ENCODE measurements around the gene TSHZ1. TPM values are rescaled to one million over a fixed set of nuclear protein-coding genes. Genes with fewer than 3 reads are reported as not detected.

Gene TSHZ1
- total and polyA plus RNA-seq, 2 of the 8 experiments (the other 6 are each of a cell fraction or from before 2014, with no cell fraction given): 0.03 to 0.32 TPM

DNA sequence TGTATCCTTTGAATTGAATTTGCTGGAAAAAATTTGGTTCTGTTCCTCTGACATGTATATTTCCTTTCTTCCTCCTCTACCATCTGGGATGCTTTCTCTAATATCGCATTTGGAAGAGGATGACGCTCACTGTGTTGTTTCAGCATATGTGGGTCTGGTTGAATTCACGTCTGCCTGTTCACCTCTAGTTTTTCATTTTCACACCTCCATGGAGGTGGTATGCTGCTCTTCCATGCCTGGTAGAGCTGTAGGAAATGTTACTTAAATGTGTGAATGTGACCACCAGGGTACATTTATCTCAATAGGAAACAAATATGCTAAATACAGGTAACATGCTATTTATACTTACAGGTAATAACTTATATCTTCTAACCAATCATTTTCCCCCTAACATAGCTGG, 44.5 kb downstream of the TSHZ1 start:
- H3K79me2 ChIP-seq (ENCODE audit: control insufficient read depth in 1 of 2, insufficient read depth in 2 of 2, low read length in 2 of 2): no peaks in the 10 kb centered on the region
- H3K27ac ChIP-seq (ENCODE audit: low read depth, low read length): no peak overlapping the region
- H2BK5ac ChIP-seq (ENCODE audit: low read depth, low read length): no peak overlapping the region
- H2AFZ ChIP-seq (ENCODE audit: low read length): no peak overlapping the region
- no peak overlapping the region for H4K5ac ChIP-seq (ENCODE audit: insufficient read length, low read depth, low read length)
- H3K36me3 ChIP-seq (ENCODE audit: control insufficient read depth in 2 of 4, insufficient read depth in 4 of 4, low read length in 3 of 4): no peaks in the 10 kb centered on the region
- H3K18ac ChIP-seq (ENCODE audit: extremely low read depth, low read length): no peak overlapping the region
- no peak overlapping the region for H4K91ac ChIP-seq (replicated peaks; ENCODE audit: insufficient read length, low read length)
- no peak overlapping the region for H2AK5ac ChIP-seq (ENCODE audit: low read depth, low read length)
- H3K23ac ChIP-seq (ENCODE audit: insufficient read length): no peak overlapping the region
- H3K9ac ChIP-seq (replicated peaks in 1 of 4; ENCODE audit: extremely low read depth in 1 of 4, low read depth in 3 of 4, low read length in 3 of 4): no peak overlapping the region
- no peak overlapping the region for H3K4me3 ChIP-seq (ENCODE audit: extremely low read depth in 1 of 4, insufficient read depth in 2 of 4, low read depth in 3 of 4, low read length in 4 of 4)
- H2BK20ac ChIP-seq (ENCODE audit: low read length): no peak overlapping the region
- no peaks in the 10 kb centered on the region for H4K20me1 ChIP-seq (replicated peaks in 1 of 2; ENCODE audit: control insufficient read depth in 1 of 2, insufficient read depth in 2 of 2, low read length in 2 of 2)
- no peak for TF ChIP-seq SRF (IDR thresholded peaks at IDR 0.05; ENCODE audit: low read depth, low read length)
- no peak for TF ChIP-seq KDM5A (IDR thresholded peaks at IDR 0.05; ENCODE audit: low read length)
- TF ChIP-seq CREB1 (IDR thresholded peaks at IDR 0.05): no peak
- no peak for TF ChIP-seq GTF2F1 (IDR thresholded peaks at IDR 0.05; ENCODE audit: borderline replicate concordance, low read depth, low read length)
- TF ChIP-seq, protein P1, sequence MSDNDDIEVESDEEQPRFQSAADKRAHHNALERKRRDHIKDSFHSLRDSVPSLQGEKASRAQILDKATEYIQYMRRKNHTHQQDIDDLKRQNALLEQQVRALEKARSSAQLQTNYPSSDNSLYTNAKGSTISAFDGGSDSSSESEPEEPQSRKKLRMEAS (IDR thresholded peaks at IDR 0.05): no peak
- TF ChIP-seq TEAD4 (IDR thresholded peaks at IDR 0.05; ENCODE audit: low read depth, low read length): no peak
- TF ChIP-seq FOSL1 (IDR thresholded peaks at IDR 0.05; ENCODE audit: insufficient read depth, low read depth, low read length): no peak
- TF ChIP-seq TBP (IDR thresholded peaks at IDR 0.05; ENCODE audit: low read depth, low read length): no peak
- no peak overlapping the region for H3K56ac ChIP-seq (replicated peaks; ENCODE audit: insufficient read length, low read depth, low read length)
- H3K79me1 ChIP-seq (ENCODE audit: low read depth, low read length): no peaks in the 10 kb centered on the region
- no peak overlapping the region for H2BK12ac ChIP-seq (ENCODE audit: low read depth, low read length)
- 91% methylated on average over 3 of the region's 3 CpGs; no CpG with 5 or more reads in 1 of the 2 experiments for WGBS, 2 experiments (ENCODE audit: extremely low coverage in 1 of 2, insufficient coverage in 1 of 2, insufficient read length in 1 of 2, insufficient replicate concordance in 2 of 2, low coverage in 1 of 2, low lambda C conversion rate in 2 of 2, missing lambda C conversion rate in 1 of 2)
- FAIRE-seq: no peak
- no peaks in the 10 kb centered on the region for H3K4me1 ChIP-seq (replicated peaks in 1 of 4; ENCODE audit: control insufficient read depth in 3 of 4, insufficient read depth in 4 of 4, low read length in 3 of 4)
- ChIA-PET POLR2A (ENCODE audit: partially characterized antibody) (no interaction called here), CTCF (ENCODE audit: partially characterized antibody) (interaction anchor here (0.5 to 1.2 kb wide), 2 partner anchors 13 to 1571 kb away, joined by 4 to 5 read pairs; no protein-coding TSS in a partner anchor)
- H4K8ac ChIP-seq (ENCODE audit: extremely low read depth, insufficient read depth, low read length): no peak overlapping the region
- H3K27me3 ChIP-seq (replicated peaks in 1 of 4; ENCODE audit: control insufficient read depth in 3 of 4, extremely low read depth in 1 of 4, insufficient read depth in 3 of 4, low read length in 3 of 4): no peaks in the 10 kb centered on the region
- H3K4me2 ChIP-seq (ENCODE audit: insufficient read depth in 1 of 2, low read depth in 2 of 2, low read length in 2 of 2): no peak overlapping the region
- H3K14ac ChIP-seq (ENCODE audit: insufficient read length): no peak overlapping the region
- H2BK15ac ChIP-seq (ENCODE audit: low read length): no peak overlapping the region
- DNase-seq (ENCODE audit: low read depth in 1 of 2, low spot score in 2 of 2): no peak
- no peaks in the 10 kb centered on the region for H3K9me3 ChIP-seq (ENCODE audit: insufficient read depth in 2 of 2, low read depth in 1 of 2, low read length in 1 of 2)
- H2BK120ac ChIP-seq (replicated peaks; ENCODE audit: low read depth, low read length): no peak overlapping the region
- no peak overlapping the region for H3K4ac ChIP-seq (replicated peaks; ENCODE audit: insufficient read length, low read depth, low read length)
- no peaks in the 10 kb centered on the region for H3K23me2 ChIP-seq (ENCODE audit: low read depth, low read length)
